GM12892 (cell line): ENCODE measurements around the gene ABR.

Source experiments
- POLR2A ChIP-seq: IDR thresholded peaks from 2 replicates; pipeline ENCODE4 v1.6.1; 2011; ENCODE audit warnings: low read depth, low read length, control low read depth
- POLR2AphosphoS5 ChIP-seq: IDR thresholded peaks from 2 replicates; pipeline ENCODE4 v1.6.1; 2011; ENCODE audit warnings: low read depth, low read length, control low read depth
- TAF1 ChIP-seq: IDR thresholded peaks from 2 replicates; pipeline ENCODE4 v1.6.1; 2011; ENCODE audit warnings: low read depth, mild to moderate bottlenecking, control low read depth, low read length, borderline replicate concordance

- no peak for TF ChIP-seq POLR2AphosphoS5
- TF ChIP-seq TAF1, result no peak
- no peak for TF ChIP-seq POLR2A
Observed at GRCh38 chr17:1150863-1151600, 28.7 kb downstream of the ABR start.
